K562 (cell line): ENCODE data around the gene CPN2. TPM values are rescaled to one million over a fixed set of nuclear protein-coding genes. Genes with fewer than 3 reads are reported as not detected.

Experiments used
- E2F1 ChIP-seq: sonication (generic); formaldehyde crosslinking; IDR thresholded peaks from 2 replicates; pipeline ENCODE4 v1.8.1; 2023; ENCODE audit warnings: mild to moderate bottlenecking, missing genetic modification reagents, moderate library complexity
- HSF4 ChIP-seq: fragments of 250-450 bp; sonication (Bioruptor Pico); IDR thresholded peaks from 2 replicates; pipeline ENCODE4 v2.1.2; 2022; ENCODE audit warnings: mild to moderate bottlenecking, moderate library complexity, borderline replicate concordance
- POLR2AphosphoS5 ChIP-seq: IDR thresholded peaks from 2 replicates; pipeline ENCODE4 v1.6.1; 2011; ENCODE audit warnings: mild to moderate bottlenecking, low read depth, low read length, moderate library complexity; ENCODE audit not compliant: control insufficient read depth, insufficient read depth
- PTTG1 ChIP-seq: fragments of 450-650 bp; IDR thresholded peaks from 2 replicates; pipeline ENCODE4 v1.6.1; 2016; ENCODE audit warnings: low read depth, mild to moderate bottlenecking, missing genetic modification characterization, missing compliant biosample characterization
- SPI1 ChIP-seq: IDR thresholded peaks from 2 replicates; pipeline ENCODE4 v1.6.1; 2011; ENCODE audit warnings: low read depth, low read length, control low read depth, borderline replicate concordance
- TAF1 ChIP-seq: IDR thresholded peaks from 2 replicates; pipeline ENCODE4 v1.6.1; 2011; ENCODE audit warnings: mild to moderate bottlenecking, low read length, moderate library complexity; ENCODE audit not compliant: insufficient read depth, control insufficient read depth, severe bottlenecking; ENCODE audit errors: extremely low read depth
- ZC3H11A ChIP-seq: IDR thresholded peaks from 2 replicates; pipeline ENCODE4 v1.6.1; 2012; ENCODE audit warnings: low read depth, low read length, improper control_type of control experiment
- ZFP91 ChIP-seq: sonication (generic); formaldehyde crosslinking; IDR thresholded peaks from 2 replicates; pipeline ENCODE4 v1.8.0; 2022; ENCODE audit warnings: mild to moderate bottlenecking, missing genetic modification reagents
- polyA plus RNA-seq, 8 experiments: library from polyadenylated mRNA; depleted of rRNA in 4 of 8; stranded (reverse) in 5 of 8; unstranded in 3 of 8; fragments of >200 nt; fragmentation: Nextera tagmentation in 2 of 8; fragmentation: Illumina TruSeq in 1 of 8; extraction: Ambion mirVana in 2 of 8; extraction: Trizol in 1 of 8; gene quantifications; 2 replicates each; pipeline versions ENCODE4 v1.2.1 to v1.2.3, GENCODE V29; 2011 to 2014; ENCODE audit warnings: inconsistent platforms in 1 of 8, missing spikeins in 1 of 8
- total RNA-seq, 7 experiments: library from RNA; depleted of rRNA in 6 of 7; stranded (reverse); fragments of >200 nt in 6 of 7; fragmentation: Illumina TruSeq in 2 of 7; extraction: Trizol in 2 of 7; gene quantifications; 2 replicates each; pipeline versions ENCODE4 v1.2.1 to v1.2.3, GENCODE V29; 2011 to 2021; ENCODE audit warnings: low replicate concordance in 1 of 7
- TF ChIP-seq, protein P1 (sequence below): sonication (generic); formaldehyde crosslinking; IDR thresholded peaks from 2 replicates; pipeline ENCODE4 v1.8.0; 2022; ENCODE audit warnings: missing genetic modification reagents, mild to moderate bottlenecking, borderline replicate concordance
- TF ChIP-seq, protein P2 (sequence below): fragments of 450-650 bp; IDR thresholded peaks from 2 replicates; pipeline ENCODE4 v1.6.1; 2017; ENCODE audit warnings: mild to moderate bottlenecking, moderate library complexity
- TF ChIP-seq, protein P3 (sequence below): sonication (generic); formaldehyde crosslinking; IDR thresholded peaks from 2 replicates; pipeline ENCODE4 v1.8.0; 2022; ENCODE audit warnings: missing genetic modification reagents, mild to moderate bottlenecking, moderate library complexity, borderline replicate concordance
- TF ChIP-seq, protein P4 (sequence below): fragments of 450-650 bp; IDR thresholded peaks from 2 replicates; pipeline ENCODE4 v1.6.1; 2016; ENCODE audit warnings: mild to moderate bottlenecking
- TF ChIP-seq, protein P5 (sequence below): IDR thresholded peaks from 2 replicates; pipeline ENCODE4 v1.6.1; 2016; ENCODE audit warnings: missing genetic modification characterization, missing compliant biosample characterization

The CPN2 gene
- total and polyA plus RNA-seq, 9 of the 15 experiments (the other 6 are each of a cell fraction or from before 2014, with no cell fraction given), result not detected

DNA sequence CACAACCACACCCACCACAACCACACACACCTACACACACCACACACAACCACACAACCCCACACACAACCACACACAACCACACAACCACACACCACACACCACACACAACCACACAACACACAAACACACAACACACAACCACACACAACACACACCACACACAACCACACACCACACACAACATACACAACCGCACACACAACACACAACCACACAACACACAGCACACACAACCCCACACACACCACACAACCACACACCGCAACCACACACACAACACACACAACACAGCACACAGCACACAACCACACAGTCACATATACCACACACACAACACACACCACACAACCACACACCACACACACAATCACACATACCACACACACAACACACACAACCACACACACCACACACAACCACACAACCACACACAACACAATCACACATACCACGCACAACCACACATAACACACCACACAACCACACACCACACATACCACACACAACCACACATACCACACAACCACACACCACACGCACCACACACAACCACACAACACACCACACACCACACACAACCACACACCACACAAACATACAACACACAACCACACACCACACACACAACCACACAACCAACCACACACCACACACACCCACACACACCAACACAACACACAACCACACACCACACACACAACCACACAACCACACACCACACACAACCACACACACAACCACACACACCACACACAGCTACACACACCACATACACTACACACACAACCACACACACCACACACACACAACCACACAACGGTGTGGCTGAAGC is 23.7 kb downstream of the CPN2 start (continued):
- TF ChIP-seq, protein P1, sequence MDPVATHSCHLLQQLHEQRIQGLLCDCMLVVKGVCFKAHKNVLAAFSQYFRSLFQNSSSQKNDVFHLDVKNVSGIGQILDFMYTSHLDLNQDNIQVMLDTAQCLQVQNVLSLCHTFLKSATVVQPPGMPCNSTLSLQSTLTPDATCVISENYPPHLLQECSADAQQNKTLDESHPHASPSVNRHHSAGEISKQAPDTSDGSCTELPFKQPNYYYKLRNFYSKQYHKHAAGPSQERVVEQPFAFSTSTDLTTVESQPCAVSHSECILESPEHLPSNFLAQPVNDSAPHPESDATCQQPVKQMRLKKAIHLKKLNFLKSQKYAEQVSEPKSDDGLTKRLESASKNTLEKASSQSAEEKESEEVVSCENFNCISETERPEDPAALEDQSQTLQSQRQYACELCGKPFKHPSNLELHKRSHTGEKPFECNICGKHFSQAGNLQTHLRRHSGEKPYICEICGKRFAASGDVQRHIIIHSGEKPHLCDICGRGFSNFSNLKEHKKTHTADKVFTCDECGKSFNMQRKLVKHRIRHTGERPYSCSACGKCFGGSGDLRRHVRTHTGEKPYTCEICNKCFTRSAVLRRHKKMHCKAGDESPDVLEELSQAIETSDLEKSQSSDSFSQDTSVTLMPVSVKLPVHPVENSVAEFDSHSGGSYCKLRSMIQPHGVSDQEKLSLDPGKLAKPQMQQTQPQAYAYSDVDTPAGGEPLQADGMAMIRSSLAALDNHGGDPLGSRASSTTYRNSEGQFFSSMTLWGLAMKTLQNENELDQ (CRISPR knock-in tag), result no peak
- peak; percentile 77; the same call in 1 of the 2 replicates for TF ChIP-seq ZFP91 (CRISPR knock-in tag)
- TF ChIP-seq, protein P2, sequence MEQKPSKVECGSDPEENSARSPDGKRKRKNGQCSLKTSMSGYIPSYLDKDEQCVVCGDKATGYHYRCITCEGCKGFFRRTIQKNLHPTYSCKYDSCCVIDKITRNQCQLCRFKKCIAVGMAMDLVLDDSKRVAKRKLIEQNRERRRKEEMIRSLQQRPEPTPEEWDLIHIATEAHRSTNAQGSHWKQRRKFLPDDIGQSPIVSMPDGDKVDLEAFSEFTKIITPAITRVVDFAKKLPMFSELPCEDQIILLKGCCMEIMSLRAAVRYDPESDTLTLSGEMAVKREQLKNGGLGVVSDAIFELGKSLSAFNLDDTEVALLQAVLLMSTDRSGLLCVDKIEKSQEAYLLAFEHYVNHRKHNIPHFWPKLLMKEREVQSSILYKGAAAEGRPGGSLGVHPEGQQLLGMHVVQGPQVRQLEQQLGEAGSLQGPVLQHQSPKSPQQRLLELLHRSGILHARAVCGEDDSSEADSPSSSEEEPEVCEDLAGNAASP, result no peak
- no peak for TF ChIP-seq POLR2AphosphoS5
- TF ChIP-seq SPI1, result no peak
- no peak for TF ChIP-seq HSF4 (CRISPR knock-in tag)
- TF ChIP-seq, protein P3, sequence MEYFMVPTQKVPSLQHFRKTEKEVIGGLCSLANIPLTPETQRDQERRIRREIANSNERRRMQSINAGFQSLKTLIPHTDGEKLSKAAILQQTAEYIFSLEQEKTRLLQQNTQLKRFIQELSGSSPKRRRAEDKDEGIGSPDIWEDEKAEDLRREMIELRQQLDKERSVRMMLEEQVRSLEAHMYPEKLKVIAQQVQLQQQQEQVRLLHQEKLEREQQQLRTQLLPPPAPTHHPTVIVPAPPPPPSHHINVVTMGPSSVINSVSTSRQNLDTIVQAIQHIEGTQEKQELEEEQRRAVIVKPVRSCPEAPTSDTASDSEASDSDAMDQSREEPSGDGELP (CRISPR knock-in tag), result no peak
- no peak for TF ChIP-seq TAF1
- TF ChIP-seq PTTG1 (tag), result no peak
- TF ChIP-seq, protein P4, sequence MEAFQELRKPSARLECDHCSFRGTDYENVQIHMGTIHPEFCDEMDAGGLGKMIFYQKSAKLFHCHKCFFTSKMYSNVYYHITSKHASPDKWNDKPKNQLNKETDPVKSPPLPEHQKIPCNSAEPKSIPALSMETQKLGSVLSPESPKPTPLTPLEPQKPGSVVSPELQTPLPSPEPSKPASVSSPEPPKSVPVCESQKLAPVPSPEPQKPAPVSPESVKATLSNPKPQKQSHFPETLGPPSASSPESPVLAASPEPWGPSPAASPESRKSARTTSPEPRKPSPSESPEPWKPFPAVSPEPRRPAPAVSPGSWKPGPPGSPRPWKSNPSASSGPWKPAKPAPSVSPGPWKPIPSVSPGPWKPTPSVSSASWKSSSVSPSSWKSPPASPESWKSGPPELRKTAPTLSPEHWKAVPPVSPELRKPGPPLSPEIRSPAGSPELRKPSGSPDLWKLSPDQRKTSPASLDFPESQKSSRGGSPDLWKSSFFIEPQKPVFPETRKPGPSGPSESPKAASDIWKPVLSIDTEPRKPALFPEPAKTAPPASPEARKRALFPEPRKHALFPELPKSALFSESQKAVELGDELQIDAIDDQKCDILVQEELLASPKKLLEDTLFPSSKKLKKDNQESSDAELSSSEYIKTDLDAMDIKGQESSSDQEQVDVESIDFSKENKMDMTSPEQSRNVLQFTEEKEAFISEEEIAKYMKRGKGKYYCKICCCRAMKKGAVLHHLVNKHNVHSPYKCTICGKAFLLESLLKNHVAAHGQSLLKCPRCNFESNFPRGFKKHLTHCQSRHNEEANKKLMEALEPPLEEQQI, result no peak
- TF ChIP-seq, protein P5, sequence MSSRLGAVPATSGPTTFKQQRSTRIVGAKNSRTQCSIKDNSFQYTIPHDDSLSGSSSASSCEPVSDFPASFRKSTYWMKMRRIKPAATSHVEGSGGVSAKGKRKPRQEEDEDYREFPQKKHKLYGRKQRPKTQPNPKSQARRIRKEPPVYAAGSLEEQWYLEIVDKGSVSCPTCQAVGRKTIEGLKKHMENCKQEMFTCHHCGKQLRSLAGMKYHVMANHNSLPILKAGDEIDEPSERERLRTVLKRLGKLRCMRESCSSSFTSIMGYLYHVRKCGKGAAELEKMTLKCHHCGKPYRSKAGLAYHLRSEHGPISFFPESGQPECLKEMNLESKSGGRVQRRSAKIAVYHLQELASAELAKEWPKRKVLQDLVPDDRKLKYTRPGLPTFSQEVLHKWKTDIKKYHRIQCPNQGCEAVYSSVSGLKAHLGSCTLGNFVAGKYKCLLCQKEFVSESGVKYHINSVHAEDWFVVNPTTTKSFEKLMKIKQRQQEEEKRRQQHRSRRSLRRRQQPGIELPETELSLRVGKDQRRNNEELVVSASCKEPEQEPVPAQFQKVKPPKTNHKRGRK (tag), result no peak
- no peak for TF ChIP-seq ZC3H11A
- TF ChIP-seq E2F1 (CRISPR knock-in tag), result no peak
